Omental fat pad (tissue), 4 donors: ENCODE measurements around the gene BBX. TPM values are rescaled to one million over a fixed set of nuclear protein-coding genes. Genes with fewer than 3 reads are reported as not detected.

Experiments used
- ATAC-seq: fragments of 150-250 bp; one replicate; pipeline ENCODE4 v1.9.1; 2016; ENCODE audit warnings: mild to moderate bottlenecking, moderate library complexity; ENCODE audit not compliant: low FRiP score
- DNase-seq: peaks from one replicate; pipeline ENCODE4 v3.0.0-alpha.2; 2019; ENCODE audit warnings: low spot score
- total RNA-seq, 4 donors: library from RNA; depleted of rRNA; stranded (reverse); fragments of >200 nt; gene quantifications; one replicate each; pipeline ENCODE4 v1.1.0, GENCODE V29; 2016
- TF ChIP-seq, protein P1 (sequence below), 3 donors: fragments of 450-650 bp; IDR thresholded peaks; one replicate each; pipeline ENCODE4 v1.5.1; 2016 to 2017; ENCODE audit warnings: antibody characterized with exemption in 3 of 3, mild to moderate bottlenecking in 3 of 3, moderate library complexity in 2 of 3

The BBX gene
- total RNA-seq, 4 donors from 2014 or later: 32.8 to 70.5 (median 40.7) TPM

GRCh38 chr3:107753494-107753893 is 230.7 kb downstream of the BBX start:
- DNase-seq (no peak), ATAC-seq (no peak)
- TF ChIP-seq, protein P1, sequence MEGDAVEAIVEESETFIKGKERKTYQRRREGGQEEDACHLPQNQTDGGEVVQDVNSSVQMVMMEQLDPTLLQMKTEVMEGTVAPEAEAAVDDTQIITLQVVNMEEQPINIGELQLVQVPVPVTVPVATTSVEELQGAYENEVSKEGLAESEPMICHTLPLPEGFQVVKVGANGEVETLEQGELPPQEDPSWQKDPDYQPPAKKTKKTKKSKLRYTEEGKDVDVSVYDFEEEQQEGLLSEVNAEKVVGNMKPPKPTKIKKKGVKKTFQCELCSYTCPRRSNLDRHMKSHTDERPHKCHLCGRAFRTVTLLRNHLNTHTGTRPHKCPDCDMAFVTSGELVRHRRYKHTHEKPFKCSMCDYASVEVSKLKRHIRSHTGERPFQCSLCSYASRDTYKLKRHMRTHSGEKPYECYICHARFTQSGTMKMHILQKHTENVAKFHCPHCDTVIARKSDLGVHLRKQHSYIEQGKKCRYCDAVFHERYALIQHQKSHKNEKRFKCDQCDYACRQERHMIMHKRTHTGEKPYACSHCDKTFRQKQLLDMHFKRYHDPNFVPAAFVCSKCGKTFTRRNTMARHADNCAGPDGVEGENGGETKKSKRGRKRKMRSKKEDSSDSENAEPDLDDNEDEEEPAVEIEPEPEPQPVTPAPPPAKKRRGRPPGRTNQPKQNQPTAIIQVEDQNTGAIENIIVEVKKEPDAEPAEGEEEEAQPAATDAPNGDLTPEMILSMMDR (IDR thresholded peaks at IDR 0.05): no peak

DNA sequence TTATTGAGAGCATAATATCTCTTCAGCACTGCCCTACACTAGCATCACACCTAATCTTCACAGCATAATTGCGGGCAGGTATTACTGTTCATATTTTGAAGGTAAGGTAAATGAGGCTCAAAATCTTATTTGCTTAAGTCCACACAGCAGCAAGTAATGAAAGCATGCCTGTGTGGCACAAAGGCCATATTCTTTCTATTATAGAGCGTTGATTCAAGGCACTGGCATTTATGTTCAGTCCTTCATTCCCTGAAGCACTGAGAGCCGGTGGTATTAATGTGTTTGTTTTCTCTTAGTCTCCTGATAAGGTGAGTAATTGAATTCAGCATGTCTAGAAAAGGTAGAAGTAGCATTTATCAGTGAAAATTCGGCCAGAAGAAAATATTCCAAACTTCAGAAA is 231.2 kb downstream of the BBX start:
- ATAC-seq: no peak
- TF ChIP-seq, protein P1 (IDR thresholded peaks at IDR 0.05): no peak
- no peak for DNase-seq

DNA sequence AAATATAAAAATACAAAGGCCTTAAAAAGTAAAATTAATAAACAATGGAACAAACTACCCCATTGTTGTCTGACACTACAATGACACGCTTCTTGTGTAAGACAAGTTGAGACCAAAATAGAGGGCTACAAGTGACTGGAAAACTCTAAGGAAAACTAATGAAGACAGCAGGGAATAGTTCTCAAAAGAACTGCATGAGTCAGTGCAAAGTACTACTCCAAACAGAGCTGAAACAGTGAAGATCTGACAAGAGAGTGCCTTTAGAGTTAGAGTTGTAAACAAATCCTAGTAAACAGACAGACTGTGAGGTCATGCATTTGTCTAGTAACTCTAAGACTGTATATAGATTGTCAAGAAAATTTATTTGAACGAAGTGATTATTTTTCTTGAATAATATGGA is 233.9 kb downstream of the BBX start:
- TF ChIP-seq, protein P1 (IDR thresholded peaks at IDR 0.05): no peak
- ATAC-seq: no peak
- no peak for DNase-seq

- ATAC-seq: no peak
- TF ChIP-seq, protein P1 (IDR thresholded peaks at IDR 0.05): no peak
Observed at GRCh38 chr3:107757140-107757539, 234.4 kb downstream of the BBX start.

GRCh38 chr3:107760144-107760543 is 237.4 kb downstream of the BBX start:
- no peak for DNase-seq
- ATAC-seq: no peak
- TF ChIP-seq, protein P1 (IDR thresholded peaks at IDR 0.05): no peak

More at GRCh38 chr3:107757140-107757539, 234.4 kb downstream of the BBX start:
- no peak for DNase-seq

DNA sequence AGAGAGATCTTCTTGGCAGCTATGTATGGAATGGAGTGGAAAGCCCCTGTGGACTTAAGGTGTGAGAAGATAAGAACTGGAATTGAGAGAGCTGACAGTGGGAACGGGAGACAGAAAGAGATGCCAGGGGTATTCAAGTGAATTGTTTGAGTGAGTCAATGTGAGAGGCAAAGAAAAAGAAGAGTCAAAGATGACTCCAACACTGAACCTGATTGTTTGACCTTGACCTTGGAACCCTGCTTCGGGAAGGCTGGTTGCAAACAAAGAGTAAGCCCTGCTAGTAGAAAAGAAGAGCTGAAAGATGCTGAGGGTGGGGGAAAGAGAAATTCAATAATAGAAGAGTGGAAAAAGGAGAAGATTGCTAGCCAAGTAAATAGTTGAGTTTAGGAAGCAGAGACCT is 238.6 kb downstream of the BBX start:
- DNase-seq (no peak), ATAC-seq (no peak)
- TF ChIP-seq, protein P1 (IDR thresholded peaks at IDR 0.05): no peak

DNA sequence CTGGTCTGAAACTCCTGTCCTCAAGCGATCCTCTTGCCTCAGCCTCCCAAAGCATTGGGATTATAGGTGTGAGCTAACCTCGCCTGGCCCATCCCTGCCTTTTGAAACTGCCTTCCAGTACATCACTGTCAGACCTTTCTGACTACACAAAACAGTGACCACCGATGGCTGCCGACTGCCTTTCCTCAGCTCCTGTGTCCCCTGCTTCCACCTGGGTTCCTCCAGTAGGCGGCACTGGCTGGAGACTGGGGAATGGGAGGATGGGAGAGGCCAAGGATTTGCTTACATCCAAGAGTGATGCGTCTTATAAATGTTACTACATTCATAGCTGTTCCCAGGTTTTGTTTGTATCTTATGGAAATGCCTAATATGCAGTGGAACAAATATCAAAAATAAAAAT is 242.8 kb downstream of the BBX start:
- DNase-seq (no peak), ATAC-seq (no peak)
- TF ChIP-seq, protein P1 (IDR thresholded peaks at IDR 0.05): no peak
